Measurements from ENCODE around the gene SFT2D2.
A peak's percentile ranks its signal among the peaks of the same experiment; 100 is the strongest.

SFT2D2 gene

GRCh38 chr1:168234846-168235547, 9.2 kb downstream of the SFT2D2 start:
- no peak overlapping the region for H3K4me3 Mint-ChIP-seq
- no peaks in the 10 kb centered on the region for H3K27me3 Mint-ChIP-seq
- intact Hi-C loops (cut with micrococcal nuclease), result no loop called here
- H3K4me1 Mint-ChIP-seq (ENCODE audit: low read depth), result peaks cover 43% of the 10 kb centered on the region
- no peak overlapping the region for H3K27ac Mint-ChIP-seq
- no peaks in the 10 kb centered on the region for H3K9me3 Mint-ChIP-seq
- peaks cover 100% of the 10 kb centered on the region for H3K36me3 Mint-ChIP-seq (ENCODE audit: low read depth)

GRCh38 chr1:168235548-168235885, 9.7 kb downstream of the SFT2D2 start:
- Mint-ChIP-seq H3K4me3 (no peak overlapping the region), H3K27ac (no peak overlapping the region), H3K27me3 (no peaks in the 10 kb centered on the region), H3K36me3 (ENCODE audit: low read depth) (peaks cover 100% of the 10 kb centered on the region), H3K9me3 (no peaks in the 10 kb centered on the region), H3K4me1 (ENCODE audit: low read depth) (peaks cover 40% of the 10 kb centered on the region)
- intact Hi-C loops (cut with micrococcal nuclease), result no loop called here

DNA sequence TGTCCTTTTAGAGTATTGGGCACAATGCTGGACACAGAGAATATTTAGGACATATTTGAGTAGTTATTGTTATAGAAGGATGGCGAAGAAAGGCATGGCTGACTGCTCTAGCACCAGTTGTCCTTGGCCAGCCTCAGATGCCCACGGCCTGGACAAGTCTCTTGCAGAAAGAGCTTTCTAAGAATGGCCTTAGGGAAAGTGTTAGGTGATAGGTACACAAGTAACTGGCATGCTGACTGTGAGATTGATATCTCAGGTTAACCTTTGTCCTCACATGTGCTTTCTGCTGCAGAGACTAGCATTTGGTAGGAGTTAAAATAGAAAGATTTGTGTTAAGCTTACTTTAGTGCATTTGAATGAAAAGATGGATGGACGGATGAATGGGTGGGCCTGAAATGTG, 10.1 kb downstream of the SFT2D2 start:
- H3K4me1 Mint-ChIP-seq (ENCODE audit: low read depth), result peaks cover 36% of the 10 kb centered on the region
- H3K4me3 Mint-ChIP-seq, result no peak overlapping the region
- peaks cover 100% of the 10 kb centered on the region for H3K36me3 Mint-ChIP-seq (ENCODE audit: low read depth)
- H3K27me3 Mint-ChIP-seq, result no peaks in the 10 kb centered on the region
- intact Hi-C loops (cut with micrococcal nuclease), result no loop called here
- H3K27ac Mint-ChIP-seq, result no peak overlapping the region
- no peaks in the 10 kb centered on the region for H3K9me3 Mint-ChIP-seq

GRCh38 chr1:168236836-168237611, 11.2 kb downstream of the SFT2D2 start:
- H3K9me3 Mint-ChIP-seq, result no peaks in the 10 kb centered on the region
- H3K27ac Mint-ChIP-seq, result no peak overlapping the region
- H3K4me1 Mint-ChIP-seq (ENCODE audit: low read depth), result peaks cover 27% of the 10 kb centered on the region
- intact Hi-C loops (cut with micrococcal nuclease), result no loop called here
- peaks cover 100% of the 10 kb centered on the region for H3K36me3 Mint-ChIP-seq (ENCODE audit: low read depth)
- H3K27me3 Mint-ChIP-seq, result no peaks in the 10 kb centered on the region
- no peak overlapping the region for H3K4me3 Mint-ChIP-seq

DNA sequence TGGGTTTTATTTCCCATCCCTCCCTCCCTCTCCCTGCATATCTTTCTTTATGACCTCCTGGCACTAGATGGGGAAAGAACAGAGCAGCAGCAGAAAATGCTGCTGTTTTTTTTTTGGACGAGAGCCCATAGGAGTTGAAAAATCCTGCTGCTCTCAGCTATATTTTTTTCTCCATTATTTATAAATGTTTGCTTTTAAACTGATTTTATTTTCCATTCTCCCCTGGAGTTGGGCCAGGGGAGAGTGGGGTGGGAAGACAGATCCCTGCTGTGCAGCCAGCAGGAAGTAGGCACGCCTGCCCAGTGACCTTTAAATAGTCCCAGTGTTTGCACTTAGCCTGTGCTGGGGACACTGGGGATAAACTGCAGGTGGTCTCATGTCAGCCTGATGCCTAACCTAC, 17.4 kb downstream of the SFT2D2 start:
- Mint-ChIP-seq H3K27ac (peak overlapping the region; percentile 6), H3K4me1 (ENCODE audit: low read depth) (peaks cover 39% of the 10 kb centered on the region)
- intact Hi-C loops (cut with micrococcal nuclease), result no loop called here

GRCh38 chr1:168243636-168244212, 17.9 kb downstream of the SFT2D2 start:
- H3K9me3 Mint-ChIP-seq, result no peaks in the 10 kb centered on the region
- intact Hi-C loops (cut with micrococcal nuclease), result no loop called here
- peaks cover 99% of the 10 kb centered on the region for H3K36me3 Mint-ChIP-seq (ENCODE audit: low read depth)
- H3K27ac Mint-ChIP-seq, result peak overlapping the region; percentile 6
- peaks cover 43% of the 10 kb centered on the region for H3K4me1 Mint-ChIP-seq (ENCODE audit: low read depth)
- no peak overlapping the region for H3K4me3 Mint-ChIP-seq
- H3K27me3 Mint-ChIP-seq, result no peaks in the 10 kb centered on the region

More for the DNA sequence above, 17.4 kb downstream of the SFT2D2 start:
- Mint-ChIP-seq H3K9me3 (no peaks in the 10 kb centered on the region), H3K36me3 (ENCODE audit: low read depth) (peaks cover 99% of the 10 kb centered on the region), H3K27me3 (no peaks in the 10 kb centered on the region), H3K4me3 (no peak overlapping the region)

GRCh38 chr1:168245042-168245441, 19.2 kb downstream of the SFT2D2 start:
- intact Hi-C loops (cut with micrococcal nuclease), result no loop called here
- Mint-ChIP-seq H3K4me1 (ENCODE audit: low read depth) (peaks cover 48% of the 10 kb centered on the region), H3K4me3 (no peak overlapping the region), H3K27ac (no peak overlapping the region), H3K9me3 (no peaks in the 10 kb centered on the region), H3K36me3 (ENCODE audit: low read depth) (peaks cover 99% of the 10 kb centered on the region), H3K27me3 (no peaks in the 10 kb centered on the region)

DNA sequence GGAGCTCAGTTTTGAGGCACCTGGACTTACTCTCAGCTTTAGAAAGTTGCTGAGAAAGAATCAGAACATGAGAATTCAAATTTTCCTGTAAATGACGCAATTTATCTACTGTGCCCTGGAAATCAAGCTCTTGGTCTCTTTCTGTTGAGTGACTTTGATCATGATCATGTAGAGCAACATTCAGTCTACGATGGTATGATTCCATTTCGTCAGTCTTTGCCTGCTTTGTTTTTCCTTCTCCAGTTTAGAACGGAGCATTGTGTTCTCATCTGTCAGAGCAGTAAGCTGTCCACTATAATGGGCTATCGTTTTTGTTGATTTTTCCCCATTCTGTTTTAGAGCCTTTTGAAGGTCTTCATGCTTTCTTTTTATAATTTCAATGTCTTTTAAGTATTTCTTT, 20.7 kb downstream of the SFT2D2 start:
- peaks cover 99% of the 10 kb centered on the region for H3K36me3 Mint-ChIP-seq (ENCODE audit: low read depth)
- H3K4me1 Mint-ChIP-seq (ENCODE audit: low read depth), result peaks cover 55% of the 10 kb centered on the region
- intact Hi-C loops (cut with micrococcal nuclease), result no loop called here
- no peak overlapping the region for H3K27ac Mint-ChIP-seq
- H3K9me3 Mint-ChIP-seq, result no peaks in the 10 kb centered on the region
- no peaks in the 10 kb centered on the region for H3K27me3 Mint-ChIP-seq
- no peak overlapping the region for H3K4me3 Mint-ChIP-seq

DNA sequence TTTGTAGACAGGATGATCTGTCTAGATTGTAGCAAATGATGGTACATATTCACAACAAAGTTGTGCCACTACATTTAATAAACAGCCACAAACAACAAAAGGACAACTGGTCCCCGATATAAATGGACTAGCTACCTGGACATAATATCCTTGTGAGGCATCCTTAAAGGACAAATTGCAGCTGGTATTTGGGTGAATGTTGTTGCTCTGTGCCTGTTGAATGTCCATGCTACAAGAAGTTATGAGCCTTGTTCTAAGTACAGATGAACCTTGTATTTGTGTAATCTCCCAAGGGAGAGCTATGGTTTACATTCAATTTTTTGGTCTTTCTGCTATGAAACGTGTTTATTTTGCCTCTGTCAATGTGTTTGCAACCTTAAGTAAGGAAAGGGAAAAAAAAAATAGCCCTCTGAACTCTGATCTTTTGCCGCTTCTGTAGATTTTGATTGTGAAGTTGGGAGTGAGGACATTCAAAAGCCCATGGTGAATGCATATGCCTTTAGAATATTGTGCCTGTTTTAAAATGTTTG, 26.5 kb downstream of the SFT2D2 start:
- Mint-ChIP-seq H3K9me3 (peaks cover 15% of the 10 kb centered on the region), H3K27me3 (no peaks in the 10 kb centered on the region), H3K4me1 (ENCODE audit: low read depth) (peaks cover 32% of the 10 kb centered on the region), H3K36me3 (ENCODE audit: low read depth) (peaks cover 100% of the 10 kb centered on the region), H3K4me3 (no peak overlapping the region), H3K27ac (no peak overlapping the region)
- intact Hi-C loops (cut with micrococcal nuclease), result no loop called here

GRCh38 chr1:168256164-168256563, 30.4 kb downstream of the SFT2D2 start:
- Mint-ChIP-seq H3K4me1 (ENCODE audit: low read depth) (peaks cover 10% of the 10 kb centered on the region), H3K27me3 (no peaks in the 10 kb centered on the region), H3K36me3 (ENCODE audit: low read depth) (peaks cover 94% of the 10 kb centered on the region), H3K9me3 (peaks cover 15% of the 10 kb centered on the region), H3K4me3 (no peak overlapping the region), H3K27ac (no peak overlapping the region)
- intact Hi-C loops (cut with micrococcal nuclease), result no loop called here

DNA sequence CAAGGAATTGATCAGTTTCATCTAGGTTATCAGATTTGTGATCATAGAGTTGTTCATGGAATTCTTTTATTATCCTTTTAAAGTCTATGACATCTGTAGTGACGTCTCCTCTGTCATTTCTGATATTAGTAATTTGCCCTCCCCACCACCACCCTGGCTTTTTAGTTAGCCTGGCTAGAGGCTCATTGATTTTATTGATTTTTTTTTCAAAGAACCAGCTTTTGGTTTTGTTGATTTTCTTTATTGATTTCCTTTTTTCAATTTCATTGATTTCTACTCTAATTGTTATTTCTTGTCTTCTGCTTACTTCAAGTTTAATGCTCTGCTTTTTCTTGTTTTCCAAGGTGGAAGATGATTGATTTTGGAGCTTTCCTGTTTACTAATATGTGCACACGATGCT, 31.6 kb downstream of the SFT2D2 start:
- Mint-ChIP-seq H3K27ac (no peak overlapping the region), H3K4me1 (ENCODE audit: low read depth) (peaks cover 14% of the 10 kb centered on the region), H3K27me3 (no peaks in the 10 kb centered on the region), H3K9me3 (peaks cover 15% of the 10 kb centered on the region), H3K4me3 (no peak overlapping the region), H3K36me3 (ENCODE audit: low read depth) (peaks cover 94% of the 10 kb centered on the region)
- intact Hi-C loops (cut with micrococcal nuclease), result no loop called here

DNA sequence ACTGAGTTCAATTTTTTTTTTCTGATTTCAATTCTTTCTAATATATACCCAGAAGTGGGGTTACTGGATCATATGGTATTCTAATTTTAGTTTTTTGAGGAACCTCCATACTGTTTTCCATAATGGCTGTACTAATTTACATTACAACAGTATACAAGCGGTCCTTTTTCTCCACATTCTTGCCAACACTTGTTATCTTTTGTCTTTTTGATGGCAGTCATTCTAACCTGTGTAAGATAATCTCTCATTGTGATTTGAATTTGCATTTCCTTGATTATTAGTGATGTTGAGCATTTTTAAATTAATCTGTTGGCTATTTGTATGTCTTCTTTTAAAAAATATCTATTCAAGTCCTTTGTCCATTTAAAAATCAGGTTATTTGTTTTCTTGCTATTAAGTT, 33.8 kb downstream of the SFT2D2 start:
- Mint-ChIP-seq H3K36me3 (ENCODE audit: low read depth) (peaks cover 92% of the 10 kb centered on the region), H3K4me3 (no peak overlapping the region)

GRCh38 chr1:168260393-168260792, 34.6 kb downstream of the SFT2D2 start:
- peaks cover 14% of the 10 kb centered on the region for H3K4me1 Mint-ChIP-seq (ENCODE audit: low read depth)
- H3K4me3 Mint-ChIP-seq, result no peak overlapping the region
- peaks cover 92% of the 10 kb centered on the region for H3K36me3 Mint-ChIP-seq (ENCODE audit: low read depth)
- no peak overlapping the region for H3K27ac Mint-ChIP-seq
- intact Hi-C loops (cut with micrococcal nuclease), result no loop called here
- H3K27me3 Mint-ChIP-seq, result no peaks in the 10 kb centered on the region
- H3K9me3 Mint-ChIP-seq, result peaks cover 8% of the 10 kb centered on the region

More for the DNA sequence above, 33.8 kb downstream of the SFT2D2 start:
- intact Hi-C loops (cut with micrococcal nuclease), result no loop called here
- peaks cover 15% of the 10 kb centered on the region for H3K9me3 Mint-ChIP-seq
- H3K4me1 Mint-ChIP-seq (ENCODE audit: low read depth), result peaks cover 14% of the 10 kb centered on the region
- no peak overlapping the region for H3K27ac Mint-ChIP-seq
- H3K27me3 Mint-ChIP-seq, result no peaks in the 10 kb centered on the region

DNA sequence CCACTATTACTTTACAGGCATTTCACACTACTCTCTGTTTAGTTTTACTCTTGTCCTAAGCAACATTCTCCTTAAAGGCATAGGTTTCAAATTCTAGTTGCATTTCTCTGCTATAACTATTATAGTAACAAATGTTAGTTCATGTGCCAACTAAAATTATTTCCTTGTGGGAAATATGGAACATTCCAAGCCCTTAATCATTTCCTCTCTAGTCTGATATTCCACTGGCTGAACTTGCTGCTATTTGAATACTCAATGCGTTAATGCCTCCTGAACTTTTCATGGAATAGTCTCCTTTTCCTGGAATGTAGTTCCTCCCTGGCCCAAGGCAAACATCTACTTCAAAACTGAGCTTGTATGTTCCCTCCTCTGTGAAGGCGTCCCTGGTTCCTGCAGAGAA, 35.6 kb downstream of the SFT2D2 start:
- peaks cover 14% of the 10 kb centered on the region for H3K4me1 Mint-ChIP-seq (ENCODE audit: low read depth)
- no peak overlapping the region for H3K27ac Mint-ChIP-seq
- H3K4me3 Mint-ChIP-seq, result no peak overlapping the region
- no peaks in the 10 kb centered on the region for H3K27me3 Mint-ChIP-seq
- intact Hi-C loops (cut with micrococcal nuclease), result no loop called here
- H3K36me3 Mint-ChIP-seq (ENCODE audit: low read depth), result peaks cover 91% of the 10 kb centered on the region
- no peaks in the 10 kb centered on the region for H3K9me3 Mint-ChIP-seq
